GM23248 (cell line): ENCODE data around the gene CIB2.

ENCODE experiments used
- EZH2 ChIP-seq: fragments of 200-600 bp; sonication (generic); IDR thresholded peaks from 2 replicates; pipeline ENCODE4 v1.6.1; 2018; ENCODE audit warnings: antibody characterized with exemption, mild to moderate bottlenecking; ENCODE audit not compliant: insufficient read depth, poor library complexity, severe bottlenecking
- EZH2phosphoT487 ChIP-seq: fragments of 200-600 bp; sonication (generic); IDR thresholded peaks from 2 replicates; pipeline ENCODE4 v1.6.1; 2018; ENCODE audit warnings: antibody characterized with exemption, moderate library complexity, mild to moderate bottlenecking, low read depth; ENCODE audit not compliant: insufficient read depth

DNA sequence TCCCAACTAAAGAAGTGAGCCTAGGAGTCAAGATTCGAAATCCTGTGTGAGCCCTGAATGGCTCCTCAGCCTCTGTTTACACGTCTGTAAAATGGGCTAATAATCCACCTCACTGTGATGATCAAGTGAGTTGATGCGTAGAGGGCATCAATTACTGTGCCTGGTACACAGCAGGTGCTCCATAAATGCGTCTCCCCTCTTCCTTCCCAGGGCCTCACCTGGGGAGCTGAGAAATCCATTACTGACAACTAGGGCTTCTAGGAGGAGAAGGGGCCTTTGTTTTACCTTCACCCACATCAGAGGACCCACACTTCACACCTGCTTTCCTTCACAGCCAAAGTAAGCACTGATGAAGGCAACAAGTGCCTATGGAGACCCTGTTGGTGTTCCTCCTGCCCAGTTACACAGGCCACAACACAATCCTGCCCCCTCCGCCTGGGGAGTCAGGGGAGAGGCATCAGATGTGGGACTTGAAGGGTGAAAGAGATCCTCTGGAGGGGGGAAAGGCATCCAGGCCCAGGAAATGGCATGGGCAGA, 1.4 kb downstream of the CIB2 start:
- TF ChIP-seq EZH2phosphoT487 (no peak), EZH2 (no peak)
